H7 (cell line): ENCODE data around the gene HMCES. TPM values are rescaled to one million over a fixed set of nuclear protein-coding genes. Genes with fewer than 3 reads are reported as not detected.

Experiments
- DNase-seq: peaks from one replicate; pipeline ENCODE4 v3.0.0; 2012
- H3K27me3 ChIP-seq: 2 replicates; pipeline ENCODE4 v1.6.0; 2011; ENCODE audit warnings: mild to moderate bottlenecking, low read length; ENCODE audit not compliant: control insufficient read depth, insufficient read depth
- H3K36me3 ChIP-seq: replicated peaks from 2 replicates; pipeline ENCODE4 v1.5.1; 2011; ENCODE audit warnings: low read length; ENCODE audit not compliant: control insufficient read depth, insufficient read depth
- H3K4me3 ChIP-seq: 2 replicates; pipeline ENCODE4 v1.5.1; 2011; ENCODE audit warnings: low read depth, mild to moderate bottlenecking, control low read depth, low read length, moderate library complexity; ENCODE audit not compliant: insufficient read depth
- total RNA-seq: library from RNA; depleted of rRNA; stranded (reverse); fragments of >200 nt; shearing (Covaris generic); gene quantifications from 2 replicates; pipeline ENCODE4 v1.2.3, GENCODE V29; 2014

The HMCES gene
- total RNA-seq, 1 experiment from 2014 or later = 28.1 TPM

DNA sequence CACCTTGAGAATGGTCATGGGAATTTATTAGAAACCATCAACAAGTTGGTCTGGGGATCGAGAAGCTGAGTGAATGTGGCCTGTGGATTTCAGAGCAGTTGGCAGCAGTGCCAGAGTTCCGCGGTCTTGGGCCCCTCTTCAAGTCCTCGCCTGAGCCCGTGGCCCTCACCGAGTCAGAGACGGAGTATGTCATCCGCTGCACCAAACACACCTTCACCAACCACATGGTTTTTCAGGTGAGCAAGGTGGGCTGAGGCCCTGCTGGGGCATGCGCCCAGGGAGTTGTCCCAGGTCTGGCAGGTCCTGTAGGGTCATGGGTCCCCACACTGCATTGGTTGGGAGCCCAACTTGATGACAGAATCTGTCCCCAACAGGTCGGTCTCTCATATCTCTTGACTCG, 7.0 kb upstream of the HMCES start:
- H3K27me3 ChIP-seq = no peaks in the 10 kb centered on the region
- H3K36me3 ChIP-seq = peaks cover 66% of the 10 kb centered on the region
- H3K4me3 ChIP-seq = no peak overlapping the region
- no peak for DNase-seq

DNA sequence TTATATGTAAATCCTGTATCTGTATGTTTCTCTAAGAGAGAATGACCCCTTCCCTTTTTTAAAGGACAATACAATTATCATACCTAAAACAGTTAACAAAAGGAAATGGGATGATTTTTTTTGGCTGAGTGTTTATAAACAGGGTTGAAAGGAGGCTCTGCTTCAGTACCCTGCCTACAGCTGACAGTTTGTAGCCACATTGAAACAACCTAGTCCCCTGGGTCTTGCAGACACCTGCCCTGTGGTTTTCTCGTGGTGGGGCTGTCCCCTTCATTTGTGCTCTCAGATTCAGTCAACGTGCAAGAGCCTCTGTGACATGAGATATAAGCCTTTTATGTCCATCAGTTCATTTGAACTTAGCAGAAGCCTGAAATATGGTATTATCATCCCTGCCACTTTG, 2.3 kb upstream of the HMCES start:
- no peaks in the 10 kb centered on the region for H3K27me3 ChIP-seq
- H3K36me3 ChIP-seq = peaks cover 35% of the 10 kb centered on the region
- H3K4me3 ChIP-seq = no peak overlapping the region
- no peak for DNase-seq

DNA sequence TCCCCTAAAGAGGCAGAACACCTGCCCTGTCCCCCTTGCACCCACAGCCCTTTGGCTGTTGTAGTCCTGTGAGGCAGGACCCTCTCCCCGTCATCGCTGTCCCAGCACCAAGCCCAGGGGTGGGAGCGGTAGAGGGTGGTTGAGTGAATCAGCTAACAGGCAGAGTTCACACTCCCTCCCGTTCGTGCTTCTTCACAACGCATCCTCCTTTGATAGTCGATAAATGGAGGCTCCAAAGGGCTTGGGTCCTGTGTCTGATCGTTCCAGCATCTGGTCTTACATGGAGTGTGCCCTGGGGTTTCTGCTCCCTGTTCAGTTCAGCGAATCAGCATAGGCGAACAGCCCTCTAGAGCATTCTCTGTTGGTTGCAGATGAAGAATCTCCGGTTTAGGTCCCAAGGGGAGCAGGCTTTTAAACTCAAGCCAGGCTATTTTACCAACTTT, 820 bp upstream of the HMCES start:
- peaks cover 21% of the 10 kb centered on the region for H3K36me3 ChIP-seq
- DNase-seq = peak; percentile 57
- peak overlapping the region; percentile 85 for H3K4me3 ChIP-seq
- no peaks in the 10 kb centered on the region for H3K27me3 ChIP-seq

DNA sequence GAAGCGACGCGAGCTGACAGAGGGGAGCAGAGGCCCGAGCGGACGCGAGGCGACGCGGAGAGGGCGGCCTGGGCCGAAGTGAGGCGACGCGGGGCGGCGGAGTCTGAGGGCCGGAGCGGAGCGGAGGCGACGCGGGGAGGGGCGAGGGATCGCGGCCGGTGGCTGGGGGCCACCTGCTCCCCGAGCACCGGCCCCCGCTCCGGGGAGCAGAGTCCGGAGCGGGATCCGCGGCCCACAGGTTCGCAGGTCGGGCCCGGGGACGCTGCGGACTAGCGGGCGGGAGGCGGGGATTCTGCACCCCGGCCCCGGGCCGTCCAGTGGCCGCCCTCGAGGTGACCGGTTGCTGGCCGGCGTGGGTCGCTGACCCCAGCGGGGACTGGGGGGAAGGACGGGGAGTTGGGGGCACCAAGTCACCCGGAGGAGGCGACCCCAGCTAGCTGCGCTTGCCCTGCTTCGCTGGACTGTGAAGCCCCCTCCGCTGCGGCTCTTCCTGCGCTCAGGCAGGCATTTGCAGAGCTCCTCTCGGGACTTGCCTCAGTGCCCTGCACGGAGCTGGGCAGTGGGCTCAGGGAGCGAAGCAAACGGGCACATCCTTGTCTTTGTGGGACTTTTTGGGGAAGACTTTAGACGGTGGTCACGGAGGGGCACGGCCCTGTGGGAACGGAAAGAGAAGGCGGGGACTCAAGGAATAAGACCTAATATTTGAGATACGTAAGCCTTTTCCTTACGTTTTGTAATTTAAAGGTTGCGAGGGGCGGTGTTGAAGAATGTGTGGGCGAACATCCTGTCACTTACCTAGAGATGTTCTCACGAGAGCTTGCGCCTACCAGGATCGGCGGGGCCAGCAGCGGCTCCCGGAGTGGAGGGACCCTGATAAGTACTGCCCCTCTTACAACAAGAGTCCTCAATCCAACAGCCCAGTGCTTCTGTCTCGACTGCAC, 566 bp downstream of the HMCES start:
- peak; percentile 70 for DNase-seq
- H3K4me3 ChIP-seq = peak overlapping the region; percentile 85
- no peaks in the 10 kb centered on the region for H3K27me3 ChIP-seq
- H3K36me3 ChIP-seq = peaks cover 19% of the 10 kb centered on the region

DNA sequence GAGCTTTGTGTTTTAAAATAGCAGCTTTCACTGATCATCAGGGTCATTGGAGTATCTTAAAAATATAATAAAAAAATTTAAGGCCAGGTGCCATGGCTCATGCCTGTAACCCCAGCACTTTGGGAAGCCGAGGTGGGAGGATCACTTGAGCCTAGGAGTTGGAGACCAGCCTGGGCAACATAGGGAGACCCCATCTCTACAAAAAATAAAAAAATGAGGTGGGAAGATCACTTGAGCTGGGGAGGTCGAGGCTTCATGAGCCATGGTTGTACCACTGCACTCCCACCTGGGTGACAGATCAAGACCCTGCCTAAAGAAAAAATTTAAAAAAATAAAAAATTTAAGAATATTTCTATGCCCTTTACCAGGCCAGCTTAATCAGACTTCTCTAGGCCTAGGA, 1.5 kb downstream of the HMCES start:
- Histone ChIP-seq H3K4me3 (no peak overlapping the region; the same call in 1 of the 2 replicates), H3K27me3 (no peaks in the 10 kb centered on the region), H3K36me3 (peaks cover 10% of the 10 kb centered on the region)

DNA sequence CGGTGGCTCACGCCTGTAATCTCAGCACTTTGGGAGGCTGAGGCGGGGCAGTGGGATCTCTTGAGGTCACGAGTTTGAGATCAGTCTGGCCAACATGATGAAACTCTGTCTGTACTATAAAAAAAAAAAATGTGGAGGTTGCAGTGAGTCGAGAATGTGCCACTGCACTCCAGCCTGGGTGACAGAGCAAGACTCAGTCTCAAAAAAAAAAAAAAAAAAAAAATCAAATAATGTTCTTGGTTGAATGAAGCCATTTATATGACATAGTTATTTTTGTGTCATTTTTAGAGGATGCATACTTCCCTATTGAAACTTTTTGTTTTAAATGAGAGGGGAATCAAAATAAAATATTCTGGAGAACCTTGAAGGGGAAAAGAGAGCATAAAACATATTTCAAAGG, 3.1 kb downstream of the HMCES start:
- H3K36me3 ChIP-seq = peaks cover 2% of the 10 kb centered on the region; the same call in 1 of the 2 replicates
- no peak for DNase-seq
- no peak overlapping the region for H3K4me3 ChIP-seq
- H3K27me3 ChIP-seq = no peaks in the 10 kb centered on the region

More for the DNA sequence above, 1.5 kb downstream of the HMCES start:
- DNase-seq = no peak

DNA sequence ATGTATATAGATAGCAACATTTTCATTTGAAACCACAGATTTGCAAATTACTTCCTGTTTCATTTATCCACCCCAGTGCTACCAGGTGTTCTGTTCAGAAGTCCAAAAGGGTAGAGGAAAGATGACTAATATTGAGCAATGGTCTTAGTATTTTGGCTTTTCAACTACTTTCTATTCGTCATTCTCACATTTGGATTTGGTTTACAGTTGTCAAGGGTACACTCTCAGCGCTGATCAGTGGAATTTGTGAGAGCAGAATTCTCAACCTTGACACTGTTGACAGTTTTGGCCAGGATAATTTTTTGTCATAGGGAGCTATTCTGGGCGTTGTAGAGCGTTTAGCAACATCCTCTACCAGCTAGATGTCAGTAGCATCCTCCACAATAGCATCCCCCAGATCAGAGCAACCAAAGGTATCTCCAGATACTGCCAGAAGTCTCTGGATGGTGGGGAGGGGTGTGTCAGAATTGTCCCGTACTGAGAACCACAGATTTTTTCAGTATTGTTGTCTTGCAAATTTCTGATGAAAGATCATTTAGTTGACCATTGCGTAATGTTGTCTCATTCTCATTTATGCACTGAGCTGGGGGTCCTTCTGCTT, 4.2 kb downstream of the HMCES start:
- Histone ChIP-seq H3K4me3 (no peak overlapping the region), H3K36me3 (no peaks in the 10 kb centered on the region), H3K27me3 (no peaks in the 10 kb centered on the region)
- DNase-seq = no peak

DNA sequence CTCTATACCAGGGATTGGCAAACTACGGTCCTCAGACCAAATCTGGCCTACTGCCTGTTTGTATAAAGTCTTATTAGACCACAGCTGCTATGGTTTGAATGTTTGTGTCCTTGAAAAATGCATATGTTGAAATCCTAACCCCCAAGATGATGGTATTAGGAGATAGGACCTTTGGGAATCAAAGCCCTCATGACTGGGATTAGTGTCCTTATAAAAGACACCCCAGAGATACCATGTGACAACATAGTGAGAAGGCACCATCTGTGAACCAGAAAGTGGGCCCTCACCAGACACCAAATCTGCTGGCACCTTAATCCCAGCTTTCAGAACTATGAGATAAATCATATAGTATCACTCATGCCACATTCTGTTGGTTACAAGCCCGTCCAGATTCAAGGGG, 7.4 kb downstream of the HMCES start:
- no peaks in the 10 kb centered on the region for H3K27me3 ChIP-seq
- no peak for DNase-seq
- H3K4me3 ChIP-seq = no peak overlapping the region
- H3K36me3 ChIP-seq = peaks cover 3% of the 10 kb centered on the region

DNA sequence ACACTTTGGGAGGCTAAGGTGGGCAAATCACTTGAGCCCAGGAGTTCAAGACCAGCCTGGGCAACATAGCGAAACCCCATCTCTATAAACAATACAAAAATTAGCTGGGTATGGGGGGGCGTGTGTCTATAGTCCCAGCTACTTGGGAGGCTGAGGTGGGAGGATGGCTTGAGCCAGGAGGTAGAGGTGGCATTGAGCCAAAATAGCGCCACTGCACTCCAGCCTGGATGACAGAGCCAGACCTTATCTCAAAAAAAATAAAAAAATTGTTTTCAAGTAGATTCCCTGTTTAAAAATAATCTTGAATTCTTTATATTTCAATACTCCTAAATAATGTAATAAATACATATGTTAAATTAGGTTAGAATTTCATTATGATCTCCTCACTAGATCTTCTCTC, 9.8 kb downstream of the HMCES start:
- Histone ChIP-seq H3K4me3 (no peak overlapping the region), H3K27me3 (no peaks in the 10 kb centered on the region), H3K36me3 (peaks cover 3% of the 10 kb centered on the region)
- DNase-seq = no peak

DNA sequence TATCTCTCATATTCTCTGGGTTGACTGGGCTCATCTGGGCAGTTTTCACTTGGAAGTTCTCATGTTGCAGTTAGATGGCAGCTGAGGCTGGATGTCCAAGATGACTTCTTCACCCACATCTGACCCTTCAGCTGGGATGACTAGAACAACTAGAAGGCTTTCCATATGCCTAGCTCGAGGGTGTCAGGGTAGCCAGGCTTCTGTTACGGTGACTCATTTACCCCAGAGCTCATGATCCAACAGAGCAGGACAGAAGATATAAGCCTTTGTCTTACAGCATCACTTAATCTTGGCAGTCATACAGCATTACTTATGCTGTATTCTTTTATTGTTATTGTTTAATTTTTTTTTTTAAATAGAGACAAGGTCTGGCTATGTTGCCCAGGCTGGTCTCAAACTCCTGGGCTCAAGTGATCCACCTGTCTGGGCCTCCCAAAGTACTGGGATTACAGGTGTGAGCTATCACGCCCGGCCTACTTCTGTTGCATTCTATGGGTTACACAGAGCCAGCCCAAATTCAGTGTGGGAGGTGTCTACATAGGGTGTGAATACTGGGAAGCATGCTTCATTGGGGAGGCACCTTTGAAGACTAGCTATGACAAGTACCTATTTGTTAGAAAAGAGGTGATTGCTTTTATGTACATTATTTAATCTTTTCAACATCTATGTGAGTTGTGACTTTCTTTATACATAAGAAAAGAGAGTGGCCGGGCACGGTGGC, 10.7 kb downstream of the HMCES start:
- DNase-seq = no peak
- Histone ChIP-seq H3K27me3 (no peaks in the 10 kb centered on the region), H3K4me3 (no peak overlapping the region), H3K36me3 (peaks cover 3% of the 10 kb centered on the region)

DNA sequence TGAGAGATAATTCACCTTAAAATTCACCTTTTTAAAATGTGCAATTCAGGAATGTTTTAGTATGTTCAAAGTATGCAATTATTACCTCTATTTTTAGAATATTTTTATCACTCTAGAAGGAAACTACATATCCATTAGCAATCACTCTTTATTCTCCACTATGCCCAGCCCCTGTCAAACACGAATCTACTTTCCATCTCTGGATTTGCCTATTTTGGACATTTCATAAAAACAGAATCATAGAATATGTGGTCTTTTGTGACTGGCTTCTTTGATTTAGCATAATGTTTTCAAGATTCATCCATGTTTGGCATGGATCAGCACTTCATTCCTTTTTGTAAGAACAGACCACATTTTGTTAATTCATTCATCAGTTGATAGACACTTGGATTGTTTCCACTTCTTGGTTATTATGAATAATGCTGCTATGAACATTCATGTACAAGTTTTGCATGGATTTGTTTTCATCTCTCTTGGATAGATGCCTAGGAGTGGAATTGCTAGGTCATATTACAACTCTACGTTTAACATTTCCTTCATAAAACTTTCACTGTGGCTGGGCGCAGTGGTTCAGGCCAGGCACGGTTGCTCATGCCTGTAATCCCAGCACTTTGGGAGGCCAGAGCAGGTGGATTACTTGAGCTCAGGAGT, 12.7 kb downstream of the HMCES start:
- DNase-seq = no peak
- peaks cover 3% of the 10 kb centered on the region for H3K36me3 ChIP-seq
- H3K4me3 ChIP-seq = no peak overlapping the region
- H3K27me3 ChIP-seq = no peaks in the 10 kb centered on the region

DNA sequence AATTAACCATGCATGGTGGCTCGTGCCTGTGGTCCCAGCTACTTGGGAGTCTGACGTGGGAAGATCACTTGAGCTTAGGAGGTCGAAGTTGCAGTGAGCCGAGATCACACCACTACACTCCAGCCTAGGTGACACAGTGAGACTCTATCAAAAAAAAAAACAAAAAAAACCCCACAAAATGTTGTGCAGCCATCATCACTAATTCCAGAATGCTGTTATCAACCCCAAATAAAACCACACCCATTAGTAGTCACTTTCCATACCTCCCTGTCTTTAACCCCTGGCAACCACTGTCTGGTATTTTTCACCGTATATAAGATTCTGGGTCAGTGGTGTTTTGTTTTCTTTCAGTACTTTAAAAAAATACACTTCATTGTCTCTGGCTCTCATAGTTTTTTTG, 16.6 kb downstream of the HMCES start:
- Histone ChIP-seq H3K27me3 (no peaks in the 10 kb centered on the region), H3K36me3 (peaks cover 1% of the 10 kb centered on the region), H3K4me3 (no peak overlapping the region)
- DNase-seq = no peak

DNA sequence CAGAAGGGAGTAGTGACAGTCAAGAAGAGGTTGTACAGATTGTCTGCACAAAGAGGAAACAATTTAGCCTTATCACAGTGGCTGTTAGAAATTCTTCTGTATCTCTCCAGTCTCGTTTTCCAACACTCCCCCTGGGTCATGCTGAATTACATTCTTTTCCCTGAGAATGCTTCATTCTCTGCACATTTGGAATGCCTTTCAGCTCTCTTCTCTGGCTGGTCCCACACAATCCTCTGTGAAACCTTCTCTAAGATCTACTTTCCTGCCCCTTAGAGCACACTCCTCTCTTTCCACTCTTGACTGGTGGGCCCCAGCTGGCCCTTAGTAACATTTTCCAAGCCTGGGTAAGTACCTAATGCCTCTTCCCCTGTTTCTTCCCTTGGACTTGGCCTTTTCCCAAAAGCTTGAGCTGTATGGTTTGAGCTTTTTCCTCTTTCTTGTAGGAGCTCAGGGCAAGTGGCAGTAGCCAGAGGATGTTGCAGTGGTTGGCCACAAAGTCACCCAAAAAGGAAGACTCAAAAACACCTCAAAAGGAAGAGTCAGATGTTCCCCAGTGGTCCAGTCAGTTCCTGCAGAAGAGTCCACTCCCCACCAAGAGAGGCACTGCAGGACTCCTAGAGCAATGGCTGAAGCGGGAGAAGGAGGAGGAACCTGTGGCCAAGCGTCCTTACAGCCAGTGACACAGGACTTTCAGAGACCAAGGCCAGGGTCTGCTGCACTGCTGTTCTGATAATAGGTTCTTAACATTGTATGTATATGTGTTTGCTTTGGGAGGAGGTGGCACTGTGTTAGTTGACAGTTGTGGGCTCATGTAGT, 25.7 kb downstream of the HMCES start:
- H3K27me3 ChIP-seq = no peaks in the 10 kb centered on the region
- DNase-seq = no peak
- H3K36me3 ChIP-seq = peaks cover 8% of the 10 kb centered on the region
- no peak overlapping the region for H3K4me3 ChIP-seq

DNA sequence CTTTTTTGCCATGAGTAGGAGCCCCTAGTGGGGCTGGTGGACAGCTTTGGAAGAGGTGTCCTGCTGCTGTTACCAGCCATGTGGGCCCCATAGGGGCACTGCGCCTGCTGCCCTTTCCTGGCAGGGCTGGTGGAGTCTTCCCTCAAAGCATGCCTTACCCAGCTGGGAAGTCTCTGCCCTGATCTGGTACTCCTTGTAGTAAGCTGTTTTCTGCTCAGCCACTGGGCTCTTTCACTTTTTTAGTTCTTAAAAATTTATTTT, 26.2 kb downstream of the HMCES start:
- no peak overlapping the region for H3K4me3 ChIP-seq
- H3K27me3 ChIP-seq = no peaks in the 10 kb centered on the region
- peaks cover 8% of the 10 kb centered on the region for H3K36me3 ChIP-seq
- DNase-seq = no peak
